H1 (cell line): ENCODE results near the gene CTTNBP2NL. TPM values are rescaled to one million over a fixed set of nuclear protein-coding genes. Genes with fewer than 3 reads are reported as not detected.
A peak's percentile ranks its signal among the peaks of the same experiment; 100 is the strongest.

ENCODE experiments used
- BACH1 ChIP-seq: IDR thresholded peaks from 2 replicates; pipeline ENCODE4 v1.6.1; 2012; ENCODE audit warnings: low read length, improper control_type of control experiment
- CHD2 ChIP-seq: IDR thresholded peaks from 2 replicates; pipeline ENCODE4 v1.6.1; 2012; ENCODE audit warnings: low read length, improper control_type of control experiment
- CREB1 ChIP-seq: IDR thresholded peaks from 2 replicates; pipeline ENCODE4 v1.6.1; 2012; ENCODE audit warnings: inconsistent platforms
- CTBP2 ChIP-seq: IDR thresholded peaks from 2 replicates; pipeline ENCODE4 v1.7.0; 2011; ENCODE audit warnings: borderline replicate concordance, mild to moderate bottlenecking, moderate library complexity, mixed read lengths, low read length; ENCODE audit not compliant: insufficient read depth, insufficient read length
- EZH2 ChIP-seq: fragments of 200-600 bp; sonication (generic); IDR thresholded peaks from 2 replicates; pipeline ENCODE4 v1.7.1; 2012; ENCODE audit warnings: low read depth, mild to moderate bottlenecking, moderate library complexity, low read length, inconsistent platforms; ENCODE audit not compliant: severe bottlenecking
- MAFK ChIP-seq: IDR thresholded peaks from 2 replicates; pipeline ENCODE4 v1.6.1; 2012; ENCODE audit warnings: low read depth, mild to moderate bottlenecking, improper control_type of control experiment, low read length
- NANOG ChIP-seq: IDR thresholded peaks from 2 replicates; pipeline ENCODE4 v1.6.1; 2011; ENCODE audit warnings: low read length, low read depth, mild to moderate bottlenecking, inconsistent platforms; ENCODE audit not compliant: insufficient read depth, poor library complexity, severe bottlenecking
- RXRA ChIP-seq: IDR thresholded peaks from 2 replicates; pipeline ENCODE4 v1.6.1; 2011; ENCODE audit warnings: low read depth, mild to moderate bottlenecking, low read length, moderate library complexity; ENCODE audit not compliant: insufficient read depth
- SAP30 ChIP-seq: fragments of 300-600 bp; sonication (generic); IDR thresholded peaks from 2 replicates; pipeline ENCODE4 v1.7.1; 2012; ENCODE audit warnings: low read length, moderate library complexity, mild to moderate bottlenecking, inconsistent platforms; ENCODE audit not compliant: insufficient read depth, insufficient replicate concordance
- SIX5 ChIP-seq: IDR thresholded peaks from 2 replicates; pipeline ENCODE4 v1.6.1; 2011; ENCODE audit warnings: mild to moderate bottlenecking, low read depth, low read length
- SP2 ChIP-seq: IDR thresholded peaks from 2 replicates; pipeline ENCODE4 v1.6.1; 2012; ENCODE audit warnings: mild to moderate bottlenecking, low read length, inconsistent platforms
- TAF1 ChIP-seq: IDR thresholded peaks from 2 replicates; pipeline ENCODE4 v1.6.1; 2011; ENCODE audit warnings: mild to moderate bottlenecking, low read depth, low read length
- TCF12 ChIP-seq: IDR thresholded peaks from 2 replicates; pipeline ENCODE4 v1.6.1; 2011; ENCODE audit warnings: low read depth, mild to moderate bottlenecking, low read length
- polyA plus RNA-seq, 7 experiments: library from polyadenylated mRNA; depleted of rRNA in 3 of 7; stranded (reverse) in 5 of 7; unstranded in 2 of 7; fragments of >200 nt in 5 of 7; fragments of 200-250 nt in 2 of 7; gene quantifications; 1 replicate in 5 of 7; 2 replicates in 1 of 7; 4 replicates in 1 of 7; pipeline versions ENCODE4 v1.2.1 to v1.2.3, GENCODE V29; 2011 to 2013; ENCODE audit warnings: missing spikeins in 2 of 7, mixed read lengths in 2 of 7
- total RNA-seq: library from RNA; stranded (reverse); fragmentation: NEBNext Ultra II Directional; extraction: Animal tissue kit (Norgen Biotek cat#: 25700); gene quantifications from 2 replicates; pipeline ENCODE4 v1.2.1, GENCODE V29; 2021
- TF ChIP-seq, protein P1 (sequence below), 3 experiments: IDR thresholded peaks; 1 replicate in 2 of 3; 2 replicates in 1 of 3; pipeline versions ENCODE4 v1.5.1 to v1.6.1; 2011; ENCODE audit warnings: low read length in 3 of 3, mild to moderate bottlenecking in 3 of 3, inconsistent platforms in 2 of 3, low read depth in 1 of 3, moderate library complexity in 1 of 3; ENCODE audit not compliant: insufficient read depth in 1 of 3; ENCODE audit errors: control extremely low read depth in 1 of 3
- TF ChIP-seq, protein P2 (sequence below): IDR thresholded peaks from 2 replicates; pipeline ENCODE4 v1.6.1; 2012; ENCODE audit warnings: inconsistent platforms

The CTTNBP2NL gene
- total and polyA plus RNA-seq, 2 of the 8 experiments (the other 6 are each of a cell fraction or from before 2014, with no cell fraction given): 6.4 to 35.1 TPM

DNA sequence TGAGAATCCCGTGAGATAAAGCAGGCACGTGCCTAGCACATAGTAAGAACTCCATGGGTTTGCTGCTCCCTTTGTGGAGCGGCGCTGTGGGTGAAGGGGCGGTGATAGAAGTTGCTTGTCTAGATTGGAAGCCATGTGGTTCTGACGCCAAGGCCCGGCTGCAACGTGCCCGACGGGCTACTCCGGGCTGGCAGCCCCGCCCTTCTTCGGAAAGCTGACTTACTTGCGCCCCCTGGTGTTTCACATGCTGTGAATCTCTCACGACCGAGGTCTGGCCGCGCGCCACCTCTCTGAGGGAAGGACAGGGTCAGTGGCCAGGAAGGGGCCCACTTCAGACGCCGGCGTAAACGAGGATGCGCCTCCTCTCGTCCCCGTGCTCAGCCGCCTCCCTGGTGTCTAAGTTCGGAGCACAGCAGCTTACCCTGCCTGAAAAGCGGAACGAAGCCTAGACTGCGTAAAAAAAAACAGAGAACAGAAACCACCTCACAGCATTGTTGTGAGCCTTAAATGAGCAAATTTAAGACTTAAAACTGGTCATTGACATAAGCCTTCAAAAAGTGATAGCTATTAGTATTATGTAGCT, 70.2 kb downstream of the CTTNBP2NL start (continued):
- TF ChIP-seq CREB1 (peak; percentile 38), NANOG (peak; percentile 4), TAF1 (peak; percentile 53; the same call in 1 of the 2 replicates), TCF12 (peak; percentile 41; the same call in 1 of the 2 replicates), SAP30 (no peak), CTBP2 (no peak), SIX5 (no peak), SP2 (no peak), BACH1 (peak; percentile 43; the same call in 1 of the 2 replicates), EZH2 (no peak), RXRA (no peak), MAFK (no peak), CHD2 (no peak; the same call in 1 of the 2 replicates)
- TF ChIP-seq, protein P1, sequence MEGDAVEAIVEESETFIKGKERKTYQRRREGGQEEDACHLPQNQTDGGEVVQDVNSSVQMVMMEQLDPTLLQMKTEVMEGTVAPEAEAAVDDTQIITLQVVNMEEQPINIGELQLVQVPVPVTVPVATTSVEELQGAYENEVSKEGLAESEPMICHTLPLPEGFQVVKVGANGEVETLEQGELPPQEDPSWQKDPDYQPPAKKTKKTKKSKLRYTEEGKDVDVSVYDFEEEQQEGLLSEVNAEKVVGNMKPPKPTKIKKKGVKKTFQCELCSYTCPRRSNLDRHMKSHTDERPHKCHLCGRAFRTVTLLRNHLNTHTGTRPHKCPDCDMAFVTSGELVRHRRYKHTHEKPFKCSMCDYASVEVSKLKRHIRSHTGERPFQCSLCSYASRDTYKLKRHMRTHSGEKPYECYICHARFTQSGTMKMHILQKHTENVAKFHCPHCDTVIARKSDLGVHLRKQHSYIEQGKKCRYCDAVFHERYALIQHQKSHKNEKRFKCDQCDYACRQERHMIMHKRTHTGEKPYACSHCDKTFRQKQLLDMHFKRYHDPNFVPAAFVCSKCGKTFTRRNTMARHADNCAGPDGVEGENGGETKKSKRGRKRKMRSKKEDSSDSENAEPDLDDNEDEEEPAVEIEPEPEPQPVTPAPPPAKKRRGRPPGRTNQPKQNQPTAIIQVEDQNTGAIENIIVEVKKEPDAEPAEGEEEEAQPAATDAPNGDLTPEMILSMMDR (IDR thresholded peaks at IDR 0.05; ENCODE audit: control extremely low read depth in 1 of 3, insufficient read depth in 1 of 3, low read depth in 1 of 3, low read length in 3 of 3): peak; percentile 71 to 93 (median 89)
- TF ChIP-seq, protein P2, sequence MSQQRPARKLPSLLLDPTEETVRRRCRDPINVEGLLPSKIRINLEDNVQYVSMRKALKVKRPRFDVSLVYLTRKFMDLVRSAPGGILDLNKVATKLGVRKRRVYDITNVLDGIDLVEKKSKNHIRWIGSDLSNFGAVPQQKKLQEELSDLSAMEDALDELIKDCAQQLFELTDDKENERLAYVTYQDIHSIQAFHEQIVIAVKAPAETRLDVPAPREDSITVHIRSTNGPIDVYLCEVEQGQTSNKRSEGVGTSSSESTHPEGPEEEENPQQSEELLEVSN: peak; percentile 83
